ENCODE data around the gene IL17RE.
"Not testable (repeated sequence)": the region's sequence is repeated elsewhere in the genome, so short reads cannot be mapped to it uniquely, and the experiment has no call there.

Gene IL17RE

DNA sequence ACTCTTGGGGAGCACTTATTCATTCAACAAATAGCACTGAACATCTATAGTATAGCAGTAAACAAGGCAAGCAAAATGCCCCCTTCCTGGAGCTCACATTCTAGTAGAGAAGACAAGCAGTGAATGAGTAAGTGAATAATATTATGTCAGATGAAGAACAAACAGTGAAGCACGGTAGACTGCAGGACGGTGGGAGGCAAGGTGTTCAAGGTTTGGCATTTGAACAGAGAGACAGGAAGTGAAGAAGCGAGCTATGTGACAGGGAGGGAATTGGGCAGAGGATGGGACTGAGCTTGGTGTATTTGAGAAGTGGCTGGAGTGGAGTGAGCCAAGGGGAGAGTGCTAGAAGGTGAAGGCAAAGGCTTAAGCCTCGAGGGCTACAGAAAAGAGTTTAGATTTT, 32.3 kb downstream of the IL17RE start:
- DNase-seq (ENCODE audit: low spot score): no peak

- no peak for DNase-seq (ENCODE audit: low spot score)
These were observed 33.4 kb downstream of the IL17RE start for GRCh38 chr3:9935966-9936510.

DNA sequence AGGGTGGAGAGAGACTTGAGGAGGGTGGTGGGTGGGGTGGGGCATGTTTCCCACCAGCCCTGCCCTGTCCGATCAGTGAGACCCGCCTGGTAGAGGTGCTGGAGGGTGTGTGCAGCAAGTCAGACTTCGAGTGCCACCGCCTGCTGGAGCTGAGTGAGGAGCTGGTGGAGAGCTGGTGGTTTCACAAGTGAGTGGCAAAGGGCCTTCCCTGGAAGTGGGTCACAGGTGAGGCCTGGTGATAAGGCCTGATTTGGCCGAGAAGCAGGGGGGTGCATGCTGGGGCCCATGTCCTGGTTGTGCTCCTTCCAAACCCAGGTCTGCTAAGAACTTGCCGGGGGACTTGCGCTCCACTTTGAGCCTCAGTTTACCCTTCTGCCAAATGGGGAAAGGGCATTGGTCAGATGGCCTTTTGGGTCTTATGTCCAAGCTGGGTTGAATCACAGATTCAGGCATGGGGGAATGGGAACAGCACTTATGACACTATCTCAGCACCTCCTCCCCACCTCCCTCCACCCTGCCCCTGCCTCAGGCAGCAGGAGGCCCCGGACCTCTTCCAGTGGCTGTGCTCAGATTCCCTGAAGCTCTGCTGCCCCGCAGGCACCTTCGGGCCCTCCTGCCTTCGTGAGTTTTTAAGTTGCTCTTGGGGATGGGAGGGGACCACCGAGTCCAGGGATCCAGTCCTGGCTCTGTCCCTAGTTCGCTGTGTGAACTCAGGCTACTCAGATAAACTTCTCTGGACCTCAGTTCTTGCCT, 35.0 kb downstream of the IL17RE start:
- DNase-seq (ENCODE audit: low spot score): no peak

DNA sequence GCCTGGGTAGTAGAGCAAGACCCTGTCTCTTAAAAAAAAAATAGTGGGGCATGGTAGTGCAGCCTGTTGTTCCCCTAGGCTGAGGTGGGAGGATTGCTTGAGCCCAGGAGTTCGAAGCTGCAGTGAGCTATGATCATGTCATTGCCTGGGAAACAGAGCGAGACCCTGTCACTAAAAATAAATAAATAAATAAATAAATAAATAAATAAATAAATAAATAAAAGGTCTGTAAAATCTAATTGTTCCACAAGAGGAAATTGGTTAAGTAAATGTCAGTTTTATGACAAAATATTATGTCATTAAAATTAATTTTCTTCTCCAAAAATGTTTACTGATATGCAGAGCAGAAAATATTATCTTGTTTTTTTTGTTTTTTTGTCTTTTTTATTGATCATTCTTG, 36.3 kb downstream of the IL17RE start:
- no peak for DNase-seq (ENCODE audit: low spot score)

DNA sequence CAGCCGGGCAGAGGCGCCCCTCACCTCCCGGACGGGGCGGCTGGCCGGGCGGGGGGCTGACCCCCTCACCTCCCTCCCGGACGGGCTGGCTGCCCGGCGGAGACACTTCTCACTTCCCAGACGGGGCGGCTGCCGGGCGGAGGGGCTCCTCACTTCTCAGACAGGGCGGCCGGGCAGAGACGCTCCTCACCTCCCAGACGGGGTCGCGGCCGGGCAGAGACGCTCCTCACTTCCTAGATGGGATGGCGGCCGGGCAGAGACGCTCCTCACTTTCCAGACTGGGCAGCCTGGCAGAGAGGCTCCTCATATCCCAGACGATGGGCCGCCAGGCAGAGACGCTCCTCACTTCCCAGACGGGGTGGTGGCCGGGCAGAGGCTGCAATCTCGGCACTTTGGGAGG, 37.3 kb downstream of the IL17RE start:
- DNase-seq (ENCODE audit: low spot score): not testable (repeated sequence)

- DNase-seq (ENCODE audit: low spot score): no peak
These were observed 38.1 kb downstream of the IL17RE start for GRCh38 chr3:9940746-9941145.

DNA sequence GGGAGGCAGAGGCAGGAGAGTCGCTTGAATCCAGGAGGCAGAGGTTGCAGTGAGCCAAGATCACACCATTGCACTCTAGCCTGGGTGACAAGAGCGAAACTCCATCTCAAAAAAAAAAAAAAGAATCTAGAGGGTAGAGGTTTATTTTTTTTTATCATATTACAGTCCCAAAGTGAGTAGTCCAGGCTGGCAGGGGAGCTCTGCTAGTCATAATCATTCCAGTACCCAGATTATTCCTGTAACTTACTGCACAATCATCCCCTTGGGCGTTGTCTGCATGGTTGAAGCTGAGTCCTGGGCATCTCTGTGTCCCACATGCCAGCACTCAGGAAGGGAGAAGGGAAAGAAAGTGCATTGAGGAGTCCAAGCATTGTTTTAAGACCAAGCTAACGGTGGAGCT, 39.5 kb downstream of the IL17RE start:
- DNase-seq (ENCODE audit: low spot score): no peak

DNA sequence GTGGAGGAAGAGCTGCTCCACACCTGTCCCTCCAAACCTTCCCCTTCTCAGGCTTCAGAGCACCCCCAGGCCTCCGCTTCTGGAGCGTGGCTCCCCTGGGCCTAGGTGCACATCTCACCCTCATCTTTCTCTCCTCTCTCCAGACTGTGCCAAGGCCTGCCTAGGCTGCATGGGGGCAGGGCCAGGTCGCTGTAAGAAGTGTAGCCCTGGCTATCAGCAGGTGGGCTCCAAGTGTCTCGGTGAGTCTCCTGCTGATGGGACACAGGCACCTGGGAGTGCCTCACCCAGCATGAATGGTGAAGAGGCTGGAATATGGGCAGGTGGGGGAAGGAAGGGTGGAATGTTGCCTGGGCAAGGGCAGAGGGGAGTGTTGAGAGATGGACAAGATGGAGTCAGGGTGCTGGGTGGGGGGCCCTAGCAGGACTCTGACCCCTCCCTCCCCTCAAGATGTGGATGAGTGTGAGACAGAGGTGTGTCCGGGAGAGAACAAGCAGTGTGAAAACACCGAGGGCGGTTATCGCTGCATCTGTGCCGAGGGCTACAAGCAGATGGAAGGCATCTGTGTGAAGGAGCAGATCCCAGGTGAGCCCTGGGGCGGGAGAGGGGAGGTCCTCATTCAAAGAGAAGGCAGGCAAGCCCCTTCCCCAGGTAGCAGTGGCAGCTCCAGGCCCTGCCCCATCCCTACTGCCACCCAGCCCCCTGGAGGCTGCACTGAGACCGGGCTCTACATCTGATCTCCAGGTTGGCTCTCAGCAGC, 40.5 kb downstream of the IL17RE start:
- DNase-seq (ENCODE audit: low spot score): no peak

DNA sequence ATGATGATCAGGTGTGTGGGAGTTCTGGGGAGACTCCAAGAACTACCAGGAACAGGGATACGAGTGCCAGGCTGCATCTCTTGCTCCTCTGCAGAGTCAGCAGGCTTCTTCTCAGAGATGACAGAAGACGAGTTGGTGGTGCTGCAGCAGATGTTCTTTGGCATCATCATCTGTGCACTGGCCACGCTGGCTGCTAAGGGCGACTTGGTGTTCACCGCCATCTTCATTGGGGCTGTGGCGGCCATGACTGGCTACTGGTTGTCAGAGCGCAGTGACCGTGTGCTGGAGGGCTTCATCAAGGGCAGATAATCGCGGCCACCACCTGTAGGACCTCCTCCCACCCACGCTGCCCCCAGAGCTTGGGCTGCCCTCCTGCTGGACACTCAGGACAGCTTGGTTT, 41.6 kb downstream of the IL17RE start:
- no peak for DNase-seq (ENCODE audit: low spot score)

DNA sequence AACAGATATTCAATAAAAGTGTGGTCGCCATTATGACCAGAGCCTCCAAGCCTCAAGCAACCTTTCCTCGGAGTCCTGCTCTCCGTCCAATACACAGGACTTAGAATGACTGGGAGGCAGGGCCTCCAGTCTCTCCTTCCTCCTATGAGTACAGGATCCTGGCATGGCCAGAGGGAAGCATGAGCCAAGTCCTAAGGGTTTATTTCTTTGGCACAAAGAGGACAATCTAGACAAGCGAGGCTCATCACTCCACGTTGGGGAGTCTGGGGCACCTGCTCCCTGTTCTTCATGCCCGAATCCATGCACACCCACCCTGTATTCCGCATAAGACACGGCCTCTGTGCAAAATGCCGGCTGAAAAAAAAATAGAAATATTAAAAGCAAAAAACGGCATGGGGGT, 42.7 kb downstream of the IL17RE start:
- no peak for DNase-seq (ENCODE audit: low spot score)

DNA sequence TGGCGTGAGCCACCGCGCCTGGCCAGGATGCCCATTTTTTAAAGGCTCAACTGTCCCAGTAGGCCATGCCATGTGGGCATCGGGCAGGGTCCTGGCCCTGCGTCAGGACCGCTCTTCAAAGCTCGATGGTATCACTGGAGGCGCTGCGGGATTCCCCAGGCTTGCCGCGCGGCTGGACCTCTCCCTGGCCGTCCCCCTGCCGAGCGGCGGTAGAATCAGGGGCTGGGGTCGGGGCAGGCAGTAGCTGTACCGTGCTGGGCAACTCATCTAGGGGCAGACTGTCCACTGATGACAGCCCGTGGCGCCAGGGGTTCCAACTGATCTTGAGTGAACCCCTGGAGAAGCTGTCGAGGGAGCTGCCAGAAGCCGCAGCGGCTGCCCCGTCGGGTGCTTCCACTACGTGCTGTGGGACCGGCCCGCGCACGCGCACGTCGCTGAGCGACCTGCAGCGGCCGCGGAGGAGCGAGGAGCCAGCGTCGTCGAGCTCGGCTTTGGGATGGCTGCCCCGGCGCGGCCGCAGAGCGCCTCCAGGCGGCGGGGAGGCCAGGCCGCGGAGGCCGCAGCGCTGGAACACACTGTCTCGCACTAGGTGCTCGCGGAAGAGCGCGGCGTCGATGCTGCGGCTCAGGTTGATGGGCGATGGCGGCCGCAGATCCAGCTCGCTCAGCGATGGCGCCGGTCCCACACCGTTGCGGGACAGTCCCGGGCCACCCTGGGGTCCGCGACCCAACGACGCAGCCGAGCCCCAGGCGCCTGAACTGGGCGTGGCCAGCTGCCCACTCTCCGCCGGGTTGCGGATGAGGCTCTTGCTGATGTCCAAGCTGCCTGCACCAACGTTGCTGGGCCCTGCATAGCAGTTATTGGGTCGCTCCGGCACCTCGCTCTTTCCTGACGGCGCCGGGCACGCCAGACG, 43.7 kb downstream of the IL17RE start:
- peak; percentile 92 for DNase-seq (ENCODE audit: low spot score)

GRCh38 chr3:9947025-9947995, 44.7 kb downstream of the IL17RE start:
- peak; percentile 85 for DNase-seq (ENCODE audit: low spot score)

- DNase-seq (ENCODE audit: low spot score): no peak
These were observed 45.9 kb downstream of the IL17RE start for GRCh38 chr3:9948586-9948985.

GRCh38 chr3:9949115-9949514, 46.5 kb downstream of the IL17RE start:
- no peak for DNase-seq (ENCODE audit: low spot score)

- no peak for DNase-seq (ENCODE audit: low spot score)
These were observed 47.0 kb downstream of the IL17RE start for GRCh38 chr3:9949626-9950025.

DNA sequence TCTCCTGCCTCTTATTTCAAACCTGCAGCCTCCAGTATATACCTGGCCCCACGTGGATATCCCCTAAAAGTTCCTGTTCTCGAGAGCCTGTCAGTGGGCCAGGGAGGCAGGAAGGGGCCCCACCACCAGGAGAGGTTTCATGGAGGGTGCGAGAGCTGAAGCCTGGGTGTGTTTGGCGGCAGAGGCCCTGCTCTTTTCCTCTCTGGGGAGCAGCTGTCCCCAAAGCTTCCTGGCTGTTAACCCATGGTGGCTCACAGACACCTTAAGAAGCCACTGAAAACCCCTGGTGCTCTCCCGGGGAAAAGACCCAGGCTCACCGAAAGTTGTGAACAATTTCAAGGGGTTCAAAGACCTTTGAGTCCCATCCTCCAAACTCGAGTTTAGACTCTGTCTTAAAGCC, 48.5 kb downstream of the IL17RE start:
- no peak for DNase-seq (ENCODE audit: low spot score)

DNA sequence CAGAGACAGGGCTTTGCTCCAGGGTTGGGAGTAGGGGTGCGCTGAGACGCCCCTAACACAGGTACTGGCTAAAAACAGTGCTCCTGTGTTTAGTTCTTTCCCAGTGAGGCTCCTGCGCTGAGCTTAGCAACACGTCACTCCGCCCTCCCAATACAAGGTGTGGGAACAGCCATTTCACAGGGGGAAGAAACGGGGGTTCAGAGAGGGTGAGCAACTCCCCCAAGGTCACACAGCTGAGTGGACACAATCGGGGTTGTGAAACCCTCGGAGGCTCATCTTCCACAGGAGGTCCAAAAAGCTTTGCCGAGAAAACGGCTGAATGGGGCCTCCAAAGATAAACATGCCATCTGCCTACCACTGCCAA, 48.9 kb downstream of the IL17RE start:
- DNase-seq (ENCODE audit: low spot score): no peak

- DNase-seq (ENCODE audit: low spot score): peak; percentile 75
These were observed 49.5 kb downstream of the IL17RE start, which contains the start of gene PRRT3 for GRCh38 chr3:9951962-9952805. Gene PRRT3 (minus strand): TSS chr3:9952408. CDS start chr3:9950115, 2,293 bp downstream.

DNA sequence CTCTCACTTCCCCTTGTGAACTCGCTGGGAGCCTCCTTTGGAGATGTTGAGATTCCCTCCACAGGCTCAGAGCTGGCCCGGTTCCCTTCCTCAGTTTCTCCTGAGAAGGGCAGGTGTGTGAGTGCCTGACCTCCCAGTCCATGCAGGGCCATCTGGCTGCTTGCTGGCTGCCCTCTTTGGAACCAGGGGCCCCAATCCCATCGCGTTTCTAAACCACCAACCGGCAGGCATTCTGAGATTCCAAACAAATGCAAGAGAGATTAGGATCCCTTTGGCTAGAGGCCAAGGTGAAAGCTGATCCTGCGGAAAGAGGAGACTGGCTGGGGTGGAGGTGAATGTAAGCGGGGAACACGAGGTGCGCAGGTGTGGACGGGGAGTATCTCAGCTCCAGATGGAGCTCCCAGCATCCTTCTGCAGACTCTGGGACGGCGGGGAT, 52.4 kb downstream of the IL17RE start:
- no peak for DNase-seq (ENCODE audit: low spot score)
